H1 (cell line): Measurements from ENCODE around the gene TNS4. TPM values are rescaled to one million over a fixed set of nuclear protein-coding genes. Genes with fewer than 3 reads are reported as not detected.

Source experiments
- CHD7 ChIP-seq: fragments of 300-600 bp; sonication (generic); IDR thresholded peaks from 2 replicates; pipeline ENCODE4 v1.7.1; 2012; ENCODE audit warnings: low read length, moderate library complexity, mild to moderate bottlenecking, inconsistent platforms; ENCODE audit not compliant: insufficient replicate concordance
- polyA plus RNA-seq, 7 experiments: library from polyadenylated mRNA; depleted of rRNA in 3 of 7; stranded (reverse) in 5 of 7; unstranded in 2 of 7; fragments of >200 nt in 5 of 7; fragments of 200-250 nt in 2 of 7; gene quantifications; 1 replicate in 5 of 7; 2 replicates in 1 of 7; 4 replicates in 1 of 7; pipeline versions ENCODE4 v1.2.1 to v1.2.3, GENCODE V29; 2011 to 2013; ENCODE audit warnings: missing spikeins in 2 of 7, mixed read lengths in 2 of 7
- total RNA-seq: library from RNA; stranded (reverse); fragmentation: NEBNext Ultra II Directional; extraction: Animal tissue kit (Norgen Biotek cat#: 25700); gene quantifications from 2 replicates; pipeline ENCODE4 v1.2.1, GENCODE V29; 2021

The TNS4 gene
- total and polyA plus RNA-seq, 2 of the 8 experiments (the other 6 are each of a cell fraction or from before 2014, with no cell fraction given), result 0.20 to 0.21 TPM

GRCh38 chr17:40531051-40531991, 29.9 kb upstream of the TNS4 start (continued):
- TF ChIP-seq CHD7, result no peak
